K562 (cell line): ENCODE results near the gene ZFYVE26. TPM values are rescaled to one million over a fixed set of nuclear protein-coding genes. Genes with fewer than 3 reads are reported as not detected.

ENCODE experiments used
- CC2D1A ChIP-seq: fragments of 450-650 bp; IDR thresholded peaks from 2 replicates; pipeline ENCODE4 v1.6.1; 2017; ENCODE audit warnings: mild to moderate bottlenecking
- HNRNPL ChIP-seq: fragments of 200-400 bp; formaldehyde crosslinking; IDR thresholded peaks from 2 replicates; pipeline ENCODE4 v1.6.1; 2017; ENCODE audit warnings: low read depth, mild to moderate bottlenecking, low read length
- KAT8 ChIP-seq: fragments of 450-650 bp; IDR thresholded peaks from 2 replicates; pipeline ENCODE4 v1.6.1; 2016; ENCODE audit warnings: low read depth, mild to moderate bottlenecking
- KLF6 ChIP-seq: fragments of 250-450 bp; sonication (Bioruptor Pico); IDR thresholded peaks from 2 replicates; pipeline ENCODE4 v1.4.0; 2020; ENCODE audit warnings: mild to moderate bottlenecking, moderate library complexity, borderline replicate concordance
- MTA3 ChIP-seq: fragments of 450-650 bp; formaldehyde crosslinking; IDR thresholded peaks from 2 replicates; pipeline ENCODE4 v1.6.1; 2017; ENCODE audit warnings: mild to moderate bottlenecking, borderline replicate concordance
- PCBP1 ChIP-seq: fragments of 200-400 bp; formaldehyde crosslinking; IDR thresholded peaks from 2 replicates; pipeline ENCODE4 v1.6.1; 2018; ENCODE audit warnings: mild to moderate bottlenecking, low read depth, low read length; ENCODE audit not compliant: poor library complexity, severe bottlenecking
- SAFB2 ChIP-seq: fragments of 200-400 bp; formaldehyde crosslinking; IDR thresholded peaks from 2 replicates; pipeline ENCODE4 v1.6.1; 2018; ENCODE audit warnings: borderline replicate concordance, low read length, low read depth, moderate library complexity; ENCODE audit not compliant: severe bottlenecking
- SNRNP70 ChIP-seq: fragments of 200-400 bp; formaldehyde crosslinking; optimal IDR thresholded peaks from 2 replicates; pipeline ENCODE3; 2017; ENCODE audit warnings: low read depth, low read length
- XRCC3 ChIP-seq: fragments of 450-650 bp; IDR thresholded peaks from 2 replicates; pipeline ENCODE4 v1.6.1; 2017; ENCODE audit warnings: mild to moderate bottlenecking, moderate library complexity
- ZFP30 ChIP-seq: fragments of 250-450 bp; sonication (Bioruptor Pico); IDR thresholded peaks from 2 replicates; pipeline ENCODE4 v1.8.0; 2022; ENCODE audit warnings: moderate library complexity, mild to moderate bottlenecking, inconsistent platforms, borderline replicate concordance
- ZKSCAN3 ChIP-seq: fragments of 250-450 bp; sonication (Bioruptor Pico); IDR thresholded peaks from 2 replicates; pipeline ENCODE4 v1.4.0; 2020
- polyA plus RNA-seq, 8 experiments: library from polyadenylated mRNA; depleted of rRNA in 4 of 8; stranded (reverse) in 5 of 8; unstranded in 3 of 8; fragments of >200 nt; fragmentation: Nextera tagmentation in 2 of 8; fragmentation: Illumina TruSeq in 1 of 8; extraction: Ambion mirVana in 2 of 8; extraction: Trizol in 1 of 8; gene quantifications; 2 replicates each; pipeline versions ENCODE4 v1.2.1 to v1.2.3, GENCODE V29; 2011 to 2014; ENCODE audit warnings: inconsistent platforms in 1 of 8, missing spikeins in 1 of 8
- total RNA-seq, 7 experiments: library from RNA; depleted of rRNA in 6 of 7; stranded (reverse); fragments of >200 nt in 6 of 7; fragmentation: Illumina TruSeq in 2 of 7; extraction: Trizol in 2 of 7; gene quantifications; 2 replicates each; pipeline versions ENCODE4 v1.2.1 to v1.2.3, GENCODE V29; 2011 to 2021; ENCODE audit warnings: low replicate concordance in 1 of 7
- TF ChIP-seq, protein P1 (sequence below): sonication (generic); formaldehyde crosslinking; IDR thresholded peaks from 2 replicates; pipeline ENCODE4 v1.8.1; 2022; ENCODE audit warnings: missing genetic modification reagents
- TF ChIP-seq, protein P2 (sequence below), 2 experiments: IDR thresholded peaks in 1 of 2; conservative IDR thresholded peaks in 1 of 2; 2 replicates each; pipeline ENCODE4 v1.6.1; 2016; ENCODE audit warnings: low read depth in 2 of 2, mild to moderate bottlenecking in 1 of 2, missing compliant biosample characterization in 1 of 2, missing genetic modification characterization in 1 of 2, moderate library complexity in 1 of 2
- TF ChIP-seq, protein P3 (sequence below): fragments of 250-450 bp; sonication (Bioruptor Pico); IDR thresholded peaks from 2 replicates; pipeline ENCODE4 v1.8.0; 2022; ENCODE audit warnings: inconsistent platforms
- TF ChIP-seq, protein P4 (sequence below), 2 experiments: fragments of 450-650 bp; IDR thresholded peaks; 2 replicates each; pipeline ENCODE4 v1.6.1; 2018; ENCODE audit warnings: mild to moderate bottlenecking in 2 of 2, low read depth in 1 of 2; ENCODE audit not compliant: partially characterized antibody in 2 of 2

ZFYVE26 gene
- total and polyA plus RNA-seq, 9 of the 15 experiments (the other 6 are each of a cell fraction or from before 2014, with no cell fraction given) = 0.32 to 9.1 (median 5.9) TPM

DNA sequence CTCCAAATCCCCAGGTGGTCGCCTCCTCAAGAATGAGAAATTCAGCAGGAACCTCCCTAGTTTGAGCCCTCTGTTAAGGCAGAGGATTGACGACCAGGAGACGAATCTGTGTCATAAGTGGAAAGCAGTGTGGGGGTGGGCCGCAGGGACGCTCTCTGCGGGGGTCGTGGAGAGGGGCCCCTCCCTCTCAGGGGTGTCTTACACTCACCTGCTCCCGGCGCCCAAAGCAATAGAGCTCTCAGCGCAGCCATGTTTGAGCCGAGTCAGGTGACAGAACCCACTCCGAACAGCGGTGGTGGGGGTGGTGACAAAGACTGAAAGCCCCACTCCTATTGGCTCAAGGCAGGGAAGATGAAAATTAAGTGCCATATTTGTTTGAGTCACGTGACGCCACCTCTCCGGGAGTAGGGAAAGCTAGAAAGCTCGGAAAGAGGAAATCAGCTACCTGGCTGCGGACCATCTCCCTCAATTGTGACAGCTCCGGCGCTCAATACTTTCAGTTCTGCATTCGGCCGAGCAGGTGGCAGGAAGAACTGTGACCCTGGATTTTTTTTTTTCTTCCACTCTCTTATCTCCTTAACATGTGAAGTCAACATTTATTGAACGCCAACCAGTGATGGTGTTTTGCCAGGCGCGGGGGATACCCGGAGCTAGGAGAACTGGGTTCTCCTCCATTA is at the start of gene ZFYVE26 (continued):
- TF ChIP-seq PCBP1 = no peak
- TF ChIP-seq HNRNPL = no peak
- no peak for TF ChIP-seq KLF6 (CRISPR knock-in tag)
- TF ChIP-seq, protein P1, sequence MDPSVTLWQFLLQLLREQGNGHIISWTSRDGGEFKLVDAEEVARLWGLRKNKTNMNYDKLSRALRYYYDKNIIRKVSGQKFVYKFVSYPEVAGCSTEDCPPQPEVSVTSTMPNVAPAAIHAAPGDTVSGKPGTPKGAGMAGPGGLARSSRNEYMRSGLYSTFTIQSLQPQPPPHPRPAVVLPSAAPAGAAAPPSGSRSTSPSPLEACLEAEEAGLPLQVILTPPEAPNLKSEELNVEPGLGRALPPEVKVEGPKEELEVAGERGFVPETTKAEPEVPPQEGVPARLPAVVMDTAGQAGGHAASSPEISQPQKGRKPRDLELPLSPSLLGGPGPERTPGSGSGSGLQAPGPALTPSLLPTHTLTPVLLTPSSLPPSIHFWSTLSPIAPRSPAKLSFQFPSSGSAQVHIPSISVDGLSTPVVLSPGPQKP (CRISPR knock-in tag) = no peak
- no peak for TF ChIP-seq XRCC3
- peak; percentile 37; the same call in 1 of the 2 replicates for TF ChIP-seq MTA3
- TF ChIP-seq KAT8 = no peak
- TF ChIP-seq, protein P2, sequence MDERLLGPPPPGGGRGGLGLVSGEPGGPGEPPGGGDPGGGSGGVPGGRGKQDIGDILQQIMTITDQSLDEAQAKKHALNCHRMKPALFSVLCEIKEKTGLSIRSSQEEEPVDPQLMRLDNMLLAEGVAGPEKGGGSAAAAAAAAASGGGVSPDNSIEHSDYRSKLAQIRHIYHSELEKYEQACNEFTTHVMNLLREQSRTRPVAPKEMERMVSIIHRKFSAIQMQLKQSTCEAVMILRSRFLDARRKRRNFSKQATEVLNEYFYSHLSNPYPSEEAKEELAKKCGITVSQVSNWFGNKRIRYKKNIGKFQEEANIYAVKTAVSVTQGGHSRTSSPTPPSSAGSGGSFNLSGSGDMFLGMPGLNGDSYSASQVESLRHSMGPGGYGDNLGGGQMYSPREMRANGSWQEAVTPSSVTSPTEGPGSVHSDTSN (CRISPR knock-in tag; IDR thresholded peaks at IDR 0.05; ENCODE audit: low read depth) = no peak
- TF ChIP-seq, protein P2 (tag; conservative IDR thresholded peaks at IDR 0.05; ENCODE audit: low read depth) = peak; percentile 38; the same call in 1 of the 2 replicates
- TF ChIP-seq, protein P3, sequence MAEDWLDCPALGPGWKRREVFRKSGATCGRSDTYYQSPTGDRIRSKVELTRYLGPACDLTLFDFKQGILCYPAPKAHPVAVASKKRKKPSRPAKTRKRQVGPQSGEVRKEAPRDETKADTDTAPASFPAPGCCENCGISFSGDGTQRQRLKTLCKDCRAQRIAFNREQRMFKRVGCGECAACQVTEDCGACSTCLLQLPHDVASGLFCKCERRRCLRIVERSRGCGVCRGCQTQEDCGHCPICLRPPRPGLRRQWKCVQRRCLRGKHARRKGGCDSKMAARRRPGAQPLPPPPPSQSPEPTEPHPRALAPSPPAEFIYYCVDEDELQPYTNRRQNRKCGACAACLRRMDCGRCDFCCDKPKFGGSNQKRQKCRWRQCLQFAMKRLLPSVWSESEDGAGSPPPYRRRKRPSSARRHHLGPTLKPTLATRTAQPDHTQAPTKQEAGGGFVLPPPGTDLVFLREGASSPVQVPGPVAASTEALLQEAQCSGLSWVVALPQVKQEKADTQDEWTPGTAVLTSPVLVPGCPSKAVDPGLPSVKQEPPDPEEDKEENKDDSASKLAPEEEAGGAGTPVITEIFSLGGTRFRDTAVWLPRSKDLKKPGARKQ (CRISPR knock-in tag) = no peak
- TF ChIP-seq, protein P4, sequence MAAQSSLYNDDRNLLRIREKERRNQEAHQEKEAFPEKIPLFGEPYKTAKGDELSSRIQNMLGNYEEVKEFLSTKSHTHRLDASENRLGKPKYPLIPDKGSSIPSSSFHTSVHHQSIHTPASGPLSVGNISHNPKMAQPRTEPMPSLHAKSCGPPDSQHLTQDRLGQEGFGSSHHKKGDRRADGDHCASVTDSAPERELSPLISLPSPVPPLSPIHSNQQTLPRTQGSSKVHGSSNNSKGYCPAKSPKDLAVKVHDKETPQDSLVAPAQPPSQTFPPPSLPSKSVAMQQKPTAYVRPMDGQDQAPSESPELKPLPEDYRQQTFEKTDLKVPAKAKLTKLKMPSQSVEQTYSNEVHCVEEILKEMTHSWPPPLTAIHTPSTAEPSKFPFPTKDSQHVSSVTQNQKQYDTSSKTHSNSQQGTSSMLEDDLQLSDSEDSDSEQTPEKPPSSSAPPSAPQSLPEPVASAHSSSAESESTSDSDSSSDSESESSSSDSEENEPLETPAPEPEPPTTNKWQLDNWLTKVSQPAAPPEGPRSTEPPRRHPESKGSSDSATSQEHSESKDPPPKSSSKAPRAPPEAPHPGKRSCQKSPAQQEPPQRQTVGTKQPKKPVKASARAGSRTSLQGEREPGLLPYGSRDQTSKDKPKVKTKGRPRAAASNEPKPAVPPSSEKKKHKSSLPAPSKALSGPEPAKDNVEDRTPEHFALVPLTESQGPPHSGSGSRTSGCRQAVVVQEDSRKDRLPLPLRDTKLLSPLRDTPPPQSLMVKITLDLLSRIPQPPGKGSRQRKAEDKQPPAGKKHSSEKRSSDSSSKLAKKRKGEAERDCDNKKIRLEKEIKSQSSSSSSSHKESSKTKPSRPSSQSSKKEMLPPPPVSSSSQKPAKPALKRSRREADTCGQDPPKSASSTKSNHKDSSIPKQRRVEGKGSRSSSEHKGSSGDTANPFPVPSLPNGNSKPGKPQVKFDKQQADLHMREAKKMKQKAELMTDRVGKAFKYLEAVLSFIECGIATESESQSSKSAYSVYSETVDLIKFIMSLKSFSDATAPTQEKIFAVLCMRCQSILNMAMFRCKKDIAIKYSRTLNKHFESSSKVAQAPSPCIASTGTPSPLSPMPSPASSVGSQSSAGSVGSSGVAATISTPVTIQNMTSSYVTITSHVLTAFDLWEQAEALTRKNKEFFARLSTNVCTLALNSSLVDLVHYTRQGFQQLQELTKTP (IDR thresholded peaks at IDR 0.05; ENCODE audit: low read depth in 1 of 2, partially characterized antibody in 2 of 2) = peak in 1 of 2 experiments; percentile 82
- no peak for TF ChIP-seq SNRNP70
- TF ChIP-seq CC2D1A = no peak
- TF ChIP-seq ZKSCAN3 = no peak
- no peak for TF ChIP-seq ZFP30 (CRISPR knock-in tag)
- TF ChIP-seq SAFB2 = no peak
